Measurements from ENCODE around the gene SYNM.

DNA sequence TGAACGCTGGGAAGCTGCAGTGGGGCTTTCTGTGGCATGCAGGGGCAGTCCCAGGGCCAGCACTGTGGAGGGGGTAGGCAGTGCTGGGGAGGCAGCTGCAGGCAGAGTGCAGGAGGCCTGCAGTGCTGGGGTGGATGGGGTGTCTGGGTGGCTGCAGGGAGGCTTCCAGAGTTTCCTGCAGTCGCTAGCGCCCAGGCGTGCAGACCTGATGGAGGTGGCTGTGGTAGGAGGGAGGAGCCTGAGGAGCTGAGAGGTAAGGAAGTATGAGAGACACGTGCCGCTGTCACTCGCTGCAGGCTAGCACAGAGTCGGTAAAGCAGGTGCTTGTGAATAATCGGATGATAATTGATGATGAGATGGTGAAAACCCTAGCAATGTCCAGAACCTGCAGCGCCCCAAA lies 16.3 kb downstream of the SYNM start:
- TF ChIP-seq POLR2A (IDR thresholded peaks at IDR 0.05), result no peak
- TF ChIP-seq, protein P1, sequence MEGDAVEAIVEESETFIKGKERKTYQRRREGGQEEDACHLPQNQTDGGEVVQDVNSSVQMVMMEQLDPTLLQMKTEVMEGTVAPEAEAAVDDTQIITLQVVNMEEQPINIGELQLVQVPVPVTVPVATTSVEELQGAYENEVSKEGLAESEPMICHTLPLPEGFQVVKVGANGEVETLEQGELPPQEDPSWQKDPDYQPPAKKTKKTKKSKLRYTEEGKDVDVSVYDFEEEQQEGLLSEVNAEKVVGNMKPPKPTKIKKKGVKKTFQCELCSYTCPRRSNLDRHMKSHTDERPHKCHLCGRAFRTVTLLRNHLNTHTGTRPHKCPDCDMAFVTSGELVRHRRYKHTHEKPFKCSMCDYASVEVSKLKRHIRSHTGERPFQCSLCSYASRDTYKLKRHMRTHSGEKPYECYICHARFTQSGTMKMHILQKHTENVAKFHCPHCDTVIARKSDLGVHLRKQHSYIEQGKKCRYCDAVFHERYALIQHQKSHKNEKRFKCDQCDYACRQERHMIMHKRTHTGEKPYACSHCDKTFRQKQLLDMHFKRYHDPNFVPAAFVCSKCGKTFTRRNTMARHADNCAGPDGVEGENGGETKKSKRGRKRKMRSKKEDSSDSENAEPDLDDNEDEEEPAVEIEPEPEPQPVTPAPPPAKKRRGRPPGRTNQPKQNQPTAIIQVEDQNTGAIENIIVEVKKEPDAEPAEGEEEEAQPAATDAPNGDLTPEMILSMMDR (IDR thresholded peaks at IDR 0.05), result no peak
